Epithelial cell of esophagus (primary cell): Measurements from ENCODE around the gene ARHGAP42.

Experiments
- DNase-seq: peaks from one replicate; pipeline ENCODE4 v3.0.0; 2010; ENCODE audit warnings: low read depth
- H3K4me3 ChIP-seq: 2 replicates; pipeline ENCODE4 v1.5.1; 2011; ENCODE audit warnings: mild to moderate bottlenecking, low read length, control low read depth
- CTCF ChIP-seq: IDR thresholded peaks from 2 replicates; pipeline ENCODE4 v1.5.1; 2011; ENCODE audit warnings: low read depth, mild to moderate bottlenecking, low read length, control low read depth, inconsistent platforms; ENCODE audit not compliant: insufficient read depth; ENCODE audit errors: missing control alignments

Gene ARHGAP42

GRCh38 chr11:100869328-100869727 lies 182.2 kb downstream of the ARHGAP42 start:
- no peak overlapping the region for H3K4me3 ChIP-seq
- DNase-seq, result no peak
- no peak for TF ChIP-seq CTCF

GRCh38 chr11:100870138-100870537 lies 183.1 kb downstream of the ARHGAP42 start:
- DNase-seq, result no peak
- TF ChIP-seq CTCF, result no peak
- no peak overlapping the region for H3K4me3 ChIP-seq

GRCh38 chr11:100872951-100873740 lies 186.1 kb downstream of the ARHGAP42 start:
- no peak for TF ChIP-seq CTCF
- DNase-seq, result no peak
- no peak overlapping the region for H3K4me3 ChIP-seq

GRCh38 chr11:100874203-100874602 lies 187.1 kb downstream of the ARHGAP42 start:
- no peak overlapping the region for H3K4me3 ChIP-seq
- TF ChIP-seq CTCF, result no peak
- DNase-seq, result no peak

- no peak for DNase-seq
- TF ChIP-seq CTCF, result no peak
- no peak overlapping the region for H3K4me3 ChIP-seq
Observed at GRCh38 chr11:100875521-100875869, 188.4 kb downstream of the ARHGAP42 start.

- peak; percentile 73 for DNase-seq
- no peak for TF ChIP-seq CTCF
- no peak overlapping the region for H3K4me3 ChIP-seq
Observed at GRCh38 chr11:100876815-100877520, 189.9 kb downstream of the ARHGAP42 start.
